AG08396 (cell line): Measurements from ENCODE around the gene GABRR3.
"Not testable (repeated sequence)": the region's sequence is repeated elsewhere in the genome, so short reads cannot be mapped to it uniquely, and the experiment has no call there.

ENCODE experiments used
- DNase-seq: peaks from one replicate; pipeline ENCODE4 v3.0.0; 2012; ENCODE audit warnings: low spot score, mixed read lengths

GABRR3 gene

GRCh38 chr3:98021830-98022560 is 13.1 kb downstream of the GABRR3 start:
- DNase-seq: peak; percentile 16

- no peak for DNase-seq
These were observed 14.7 kb downstream of the GABRR3 start for GRCh38 chr3:98020412-98020811.

GRCh38 chr3:98018301-98018700 is 16.8 kb downstream of the GABRR3 start:
- DNase-seq: no peak

GRCh38 chr3:98014268-98014585 is 20.9 kb downstream of the GABRR3 start:
- DNase-seq: no peak

- peak; percentile 8 for DNase-seq
These were observed 21.5 kb downstream of the GABRR3 start for GRCh38 chr3:98013411-98014267.

- DNase-seq: peak; percentile 11
These were observed 22.1 kb downstream of the GABRR3 start for GRCh38 chr3:98012979-98013378.

- not testable (repeated sequence) for DNase-seq
These were observed 24.1 kb downstream of the GABRR3 start for GRCh38 chr3:98010883-98011449.

- DNase-seq: no peak
These were observed 24.8 kb downstream of the GABRR3 start for GRCh38 chr3:98010194-98010882.

GRCh38 chr3:98008855-98009254 is 26.3 kb downstream of the GABRR3 start:
- no peak for DNase-seq

GRCh38 chr3:98005438-98005837 is 29.7 kb downstream of the GABRR3 start:
- DNase-seq: no peak

GRCh38 chr3:98004721-98005120 is 30.4 kb downstream of the GABRR3 start:
- no peak for DNase-seq

GRCh38 chr3:98003306-98003969 is 31.7 kb downstream of the GABRR3 start:
- no peak for DNase-seq

- no peak for DNase-seq
These were observed 32.4 kb downstream of the GABRR3 start for GRCh38 chr3:98002717-98003116.

- DNase-seq: no peak
These were observed 35.1 kb downstream of the GABRR3 start for GRCh38 chr3:97999994-98000393.

GRCh38 chr3:97999103-97999502 is 36.0 kb downstream of the GABRR3 start:
- DNase-seq: no peak

GRCh38 chr3:97996988-97997387 is 38.1 kb downstream of the GABRR3 start:
- DNase-seq: no peak

GRCh38 chr3:97994328-97994945 is 40.7 kb downstream of the GABRR3 start:
- DNase-seq: no peak

GRCh38 chr3:97993526-97993925 is 41.6 kb downstream of the GABRR3 start:
- DNase-seq: no peak

- DNase-seq: no peak
These were observed 42.5 kb downstream of the GABRR3 start for GRCh38 chr3:97992547-97993173.

- no peak for DNase-seq
These were observed 43.8 kb downstream of the GABRR3 start for GRCh38 chr3:97991293-97991682.
